RCC 7860 (cell line): ENCODE results near the gene CRTAP.
"Not testable (repeated sequence)": the region's sequence is repeated elsewhere in the genome, so short reads cannot be mapped to it uniquely, and the experiment has no call there.

Experiments
- DNase-seq: peaks from one replicate; pipeline ENCODE4 v3.0.0-alpha.2; 2015; ENCODE audit warnings: low spot score
- FAIRE-seq: peaks from 2 replicates; lab custom pipeline; 2012; peaks lifted over from hg19 to GRCh38; lab: Jason Lieb, UNC

The CRTAP gene

GRCh38 chr3:33137691-33138090, 23.9 kb downstream of the CRTAP start:
- no peak for FAIRE-seq
- no peak for DNase-seq

GRCh38 chr3:33139006-33139623, 25.3 kb downstream of the CRTAP start:
- DNase-seq, FAIRE-seq: not testable (repeated sequence)

GRCh38 chr3:33139996-33140395, 26.2 kb downstream of the CRTAP start:
- DNase-seq (no peak), FAIRE-seq (no peak)

GRCh38 chr3:33141006-33141405, 27.2 kb downstream of the CRTAP start:
- FAIRE-seq (no peak), DNase-seq (no peak)

- DNase-seq: no peak
- no peak for FAIRE-seq
These were observed 30.6 kb downstream of the CRTAP start for GRCh38 chr3:33144433-33144832.

- FAIRE-seq: no peak
- DNase-seq: no peak
These were observed 31.5 kb downstream of the CRTAP start for GRCh38 chr3:33145221-33145900.

- FAIRE-seq: no peak
- DNase-seq: no peak
These were observed 32.2 kb downstream of the CRTAP start for GRCh38 chr3:33145901-33146580.

- DNase-seq: no peak
These were observed 33.1 kb downstream of the CRTAP start for GRCh38 chr3:33146791-33147445.

GRCh38 chr3:33149342-33149741, 35.5 kb downstream of the CRTAP start:
- FAIRE-seq: no peak
- no peak for DNase-seq

More at GRCh38 chr3:33146791-33147445, 33.1 kb downstream of the CRTAP start:
- no peak for FAIRE-seq

GRCh38 chr3:33152363-33153360, 38.8 kb downstream of the CRTAP start:
- FAIRE-seq (no peak), DNase-seq (peak; percentile 57)

GRCh38 chr3:33153782-33154181, 40.0 kb downstream of the CRTAP start:
- DNase-seq (no peak), FAIRE-seq (no peak)

- FAIRE-seq (no peak), DNase-seq (no peak)
These were observed 41.5 kb downstream of the CRTAP start for GRCh38 chr3:33155301-33155700.

- FAIRE-seq (no peak), DNase-seq (no peak)
These were observed 45.4 kb downstream of the CRTAP start for GRCh38 chr3:33159234-33159633.

- FAIRE-seq (no peak), DNase-seq (no peak)
These were observed 46.2 kb downstream of the CRTAP start for GRCh38 chr3:33159981-33160380.

- DNase-seq, FAIRE-seq: not testable (repeated sequence)
These were observed 48.8 kb downstream of the CRTAP start for GRCh38 chr3:33162621-33163020.

- no peak for DNase-seq
These were observed 51.6 kb downstream of the CRTAP start for GRCh38 chr3:33165372-33165771.

GRCh38 chr3:33166095-33166494, 52.3 kb downstream of the CRTAP start:
- DNase-seq (no peak), FAIRE-seq (no peak)

More at GRCh38 chr3:33165372-33165771, 51.6 kb downstream of the CRTAP start:
- FAIRE-seq: no peak

GRCh38 chr3:33167284-33167683, 53.5 kb downstream of the CRTAP start:
- DNase-seq (no peak), FAIRE-seq (no peak)

- FAIRE-seq: no peak
These were observed 54.0 kb downstream of the CRTAP start for GRCh38 chr3:33167716-33168336.

GRCh38 chr3:33170531-33170930, 56.7 kb downstream of the CRTAP start:
- DNase-seq (no peak), FAIRE-seq (no peak)

More at GRCh38 chr3:33167716-33168336, 54.0 kb downstream of the CRTAP start:
- DNase-seq: no peak
